IMR-90 (cell line): ENCODE results near the gene FAS. TPM values are rescaled to one million over a fixed set of nuclear protein-coding genes. Genes with fewer than 3 reads are reported as not detected.

Experiments used
- ATAC-seq: fragments of 200-7000 bp; cut with Tn5 transposase; 2 replicates; pipeline ENCODE4 v1.9.1; 2020; ENCODE audit warnings: low read depth, mild to moderate bottlenecking, moderate library complexity
- BruUV-seq: library from RNA; stranded (reverse); fragments of 400-500 nt; replicated peaks from 2 replicates; lab custom pipeline; 2021; lab: Mats Ljungman, UMichigan
- CTCF ChIA-PET: fragments of 300-600 bp; formaldehyde crosslinking; extraction: SDS; loops from one replicate; lab custom pipeline; 2021; ENCODE audit warnings: antibody characterized with exemption; lab: Yijun Ruan, JAX
- POLR2A ChIA-PET: fragments of 300-600 bp; sonication (Branson Sonifier 250); formaldehyde crosslinking; loops from one replicate; lab custom pipeline; 2022; ENCODE audit warnings: antibody characterized with exemption; ENCODE audit not compliant: unreplicated experiment; lab: Charles Lee
- DNase-seq: peaks from one replicate; pipeline ENCODE4 v3.0.0; 2013
- H2AFZ ChIP-seq: replicated peaks from 2 replicates; pipeline ENCODE3; 2013; ENCODE audit warnings: low read length, mild to moderate bottlenecking; ENCODE audit not compliant: poor library complexity
- H2AK5ac ChIP-seq: 2 replicates; pipeline ENCODE4 v1.6.1; 2013; ENCODE audit warnings: low read depth, low read length, inconsistent platforms
- H2AK9ac ChIP-seq: replicated peaks from 2 replicates; pipeline ENCODE3; 2013; ENCODE audit warnings: mild to moderate bottlenecking, low read depth, low read length, moderate library complexity; ENCODE audit not compliant: poor library complexity
- H2BK120ac ChIP-seq: 2 replicates; pipeline ENCODE4 v1.6.1; 2013; ENCODE audit warnings: low read depth, low read length, inconsistent platforms
- H2BK15ac ChIP-seq: 3 replicates; pipeline ENCODE4 v1.6.1; 2013; ENCODE audit warnings: low read depth, low read length, inconsistent platforms
- H2BK20ac ChIP-seq: 2 replicates; pipeline ENCODE4 v1.6.1; 2013; ENCODE audit warnings: low read depth, mild to moderate bottlenecking, inconsistent platforms, low read length, moderate library complexity
- H2BK5ac ChIP-seq: 2 replicates; pipeline ENCODE4 v1.6.1; 2013; ENCODE audit warnings: mild to moderate bottlenecking, low read depth, low read length, inconsistent platforms; ENCODE audit not compliant: poor library complexity, severe bottlenecking
- H3K14ac ChIP-seq: replicated peaks from 2 replicates; pipeline ENCODE4 v1.6.1; 2013; ENCODE audit warnings: low read depth, low read length, inconsistent platforms
- H3K18ac ChIP-seq: 2 replicates; pipeline ENCODE4 v1.6.1; 2013; ENCODE audit warnings: low read depth, low read length, control low read depth
- H3K23ac ChIP-seq: 2 replicates; pipeline ENCODE4 v1.6.1; 2013; ENCODE audit warnings: low read depth, low read length, inconsistent platforms
- H3K27ac ChIP-seq: 2 replicates; pipeline ENCODE4 v1.5.1; 2013; ENCODE audit warnings: mild to moderate bottlenecking, control low read depth, low read length; ENCODE audit not compliant: insufficient read depth
- H3K27me3 ChIP-seq: 2 replicates; pipeline ENCODE4 v1.6.1; 2013; ENCODE audit warnings: low read length; ENCODE audit not compliant: control insufficient read depth, insufficient read depth
- H3K36me3 ChIP-seq: 2 replicates; pipeline ENCODE4 v1.6.1; 2013; ENCODE audit warnings: low read length, mixed read lengths; ENCODE audit not compliant: control insufficient read depth, insufficient read depth
- H3K4ac ChIP-seq: 2 replicates; pipeline ENCODE4 v1.6.1; 2013; ENCODE audit warnings: low read depth, low read length, inconsistent platforms
- H3K4me1 ChIP-seq: 2 replicates; pipeline ENCODE4 v1.6.1; 2013; ENCODE audit warnings: low read length, mixed read lengths; ENCODE audit not compliant: control insufficient read depth, insufficient read depth
- H3K4me2 ChIP-seq: 2 replicates; pipeline ENCODE4 v1.6.1; 2013; ENCODE audit warnings: low read depth, mild to moderate bottlenecking, control low read depth, low read length, moderate library complexity
- H3K4me3 ChIP-seq: 2 replicates; pipeline ENCODE4 v1.5.1; 2013; ENCODE audit warnings: low read depth, mild to moderate bottlenecking, control low read depth, low read length, moderate library complexity; ENCODE audit not compliant: insufficient read depth
- H3K56ac ChIP-seq: 2 replicates; pipeline ENCODE4 v1.6.1; 2013; ENCODE audit warnings: low read length, inconsistent platforms; ENCODE audit not compliant: insufficient read depth; ENCODE audit errors: extremely low read depth
- H3K79me1 ChIP-seq, 2 experiments: 2 replicates each; pipeline ENCODE4 v1.6.1; 2013; ENCODE audit warnings: low read length in 2 of 2, inconsistent platforms in 1 of 2, low read depth in 1 of 2
- H3K9ac ChIP-seq: 2 replicates; pipeline ENCODE4 v1.6.1; 2013; ENCODE audit warnings: low read depth, low read length, control low read depth
- H3K9me1 ChIP-seq: 2 replicates; pipeline ENCODE4 v1.6.1; 2013; ENCODE audit warnings: low read length, inconsistent platforms; ENCODE audit not compliant: insufficient read depth
- H3K9me3 ChIP-seq: 2 replicates; pipeline ENCODE4 v1.6.1; 2013; ENCODE audit warnings: low read length; ENCODE audit not compliant: control insufficient read depth, insufficient read depth
- H4K20me1 ChIP-seq: 2 replicates; pipeline ENCODE4 v1.6.1; 2013; ENCODE audit warnings: low read length, inconsistent platforms; ENCODE audit not compliant: insufficient read depth
- H4K5ac ChIP-seq: 2 replicates; pipeline ENCODE4 v1.6.1; 2013; ENCODE audit warnings: mild to moderate bottlenecking, low read depth, low read length, control low read depth
- H4K8ac ChIP-seq, 2 experiments: 2 replicates each; pipeline ENCODE4 v1.6.1; 2013; ENCODE audit warnings: low read depth in 2 of 2, low read length in 2 of 2, control low read depth in 1 of 2, inconsistent platforms in 1 of 2
- H4K91ac ChIP-seq: 2 replicates; pipeline ENCODE4 v1.6.1; 2013; ENCODE audit warnings: low read depth, low read length, inconsistent platforms; ENCODE audit not compliant: insufficient read depth
- BHLHE40 ChIP-seq: fragments of 150-350 bp; IDR thresholded peaks from 2 replicates; pipeline ENCODE4 v1.6.1; 2016; ENCODE audit warnings: mild to moderate bottlenecking, low read depth, low read length
- CEBPB ChIP-seq: IDR thresholded peaks from 2 replicates; pipeline ENCODE4 v1.6.1; 2012; ENCODE audit warnings: low read depth, low read length, improper control_type of control experiment
- CTCF ChIP-seq: conservative IDR thresholded peaks from 2 replicates; pipeline ENCODE4 v1.5.1; 2012; ENCODE audit warnings: mild to moderate bottlenecking, low read depth, low read length, improper control_type of control experiment
- FOS ChIP-seq: fragments of 150-350 bp; IDR thresholded peaks from 2 replicates; pipeline ENCODE4 v1.6.1; 2016; ENCODE audit warnings: low read depth, low read length
- MAFK ChIP-seq: IDR thresholded peaks from 2 replicates; pipeline ENCODE4 v1.6.1; 2012; ENCODE audit warnings: low read depth, low read length, improper control_type of control experiment
- MAZ ChIP-seq: IDR thresholded peaks from 2 replicates; pipeline ENCODE4 v1.6.1; 2012; ENCODE audit warnings: low read depth, mild to moderate bottlenecking, low read length, improper control_type of control experiment, moderate library complexity, borderline replicate concordance
- NFE2L2 ChIP-seq: fragments of 150-350 bp; IDR thresholded peaks from 2 replicates; pipeline ENCODE4 v1.6.1; 2016; ENCODE audit warnings: low read depth, mild to moderate bottlenecking, low read length
- POLR2A ChIP-seq: IDR thresholded peaks from 2 replicates; pipeline ENCODE4 v1.6.1; 2012; ENCODE audit warnings: mild to moderate bottlenecking, low read depth, low read length
- RAD21 ChIP-seq: IDR thresholded peaks from 2 replicates; pipeline ENCODE4 v1.6.1; 2012; ENCODE audit warnings: low read length, improper control_type of control experiment
- RCOR1 ChIP-seq: IDR thresholded peaks from 2 replicates; pipeline ENCODE4 v1.6.1; 2012; ENCODE audit warnings: mild to moderate bottlenecking, low read length, improper control_type of control experiment; ENCODE audit not compliant: insufficient replicate concordance
- RFX5 ChIP-seq: IDR thresholded peaks from 2 replicates; pipeline ENCODE4 v1.8.0; 2012; ENCODE audit warnings: low read depth, mild to moderate bottlenecking, low read length, moderate library complexity
- SMC3 ChIP-seq: fragments of 150-350 bp; IDR thresholded peaks from 2 replicates; pipeline ENCODE4 v1.6.1; 2016; ENCODE audit warnings: low read depth, mild to moderate bottlenecking, antibody characterized with exemption, low read length, moderate library complexity
- USF2 ChIP-seq: fragments of 150-350 bp; IDR thresholded peaks from 2 replicates; pipeline ENCODE4 v1.6.1; 2017; ENCODE audit warnings: mild to moderate bottlenecking, antibody characterized with exemption, low read length, low read depth
- WGBS, 2 experiments: methylation state at CpG; one replicate each; pipeline versions ENCODE4 v1.1.5 to v1.1.7; 2013; ENCODE audit warnings: missing lambda C conversion rate in 2 of 2; ENCODE audit not compliant: insufficient read length in 1 of 2; ENCODE audit errors: extremely low coverage in 2 of 2; 5-methylcytosine and 5-hydroxymethylcytosine counted together
- dilution Hi-C: fragments of 300-500 bp; cut with HindIII; formaldehyde crosslinking; loops from one replicate; pipeline ENCODE4 v1.14.3; 2018; ENCODE audit warnings: low sequenced_read_pairs; ENCODE audit not compliant: unreplicated experiment
- in situ Hi-C: fragments of 300-500 bp; cut with MboI; formaldehyde crosslinking; loops from 3 replicates; pipeline ENCODE4 v1.14.3; 2019; ENCODE audit warnings: low sequenced_read_pairs, inconsistent platforms, mixed read lengths
- intact Hi-C: fragments of 100-400 bp; cut with micrococcal nuclease; formaldehyde crosslinking; loops from 2 replicates; pipeline ENCODE4 v1.10.0; 2022
- polyA plus RNA-seq, 3 experiments: library from polyadenylated mRNA; depleted of rRNA; stranded (reverse); fragments of >200 nt; gene quantifications; 2 replicates each; pipeline ENCODE4 v1.2.3, GENCODE V29; 2012; ENCODE audit warnings: low replicate concordance in 1 of 3
- total RNA-seq: library from RNA; depleted of rRNA; stranded (reverse); fragments of >200 nt; gene quantifications from 2 replicates; pipeline ENCODE4 v1.2.3, GENCODE V29; 2012

The FAS gene
- total and polyA plus RNA-seq, 2 of the 4 experiments (the other 2 are of a cell fraction), result 34.3 to 53.8 TPM

- Histone ChIP-seq H3K4me3 (no peak overlapping the region), H3K27me3 (no peaks in the 10 kb centered on the region), H2BK120ac (no peak overlapping the region), H2BK15ac (no peak overlapping the region), H2AK5ac (no peak overlapping the region), H3K4me2 (no peak overlapping the region), H4K91ac (no peak overlapping the region), H3K36me3 (0 out of 2 replicates have a peak, but pooled peaks cover 1% of the 10 kb centered on the region), H2AK9ac (no peak overlapping the region), H4K8ac (no peak overlapping the region), H3K9me3 (no peaks in the 10 kb centered on the region), H3K23ac (no peak overlapping the region), H2BK20ac (no peak overlapping the region), H4K5ac (no peak overlapping the region), H3K9ac (no peak overlapping the region), H3K79me1 (no peaks in the 10 kb centered on the region), H2BK5ac (no peak overlapping the region), H4K20me1 (no peaks in the 10 kb centered on the region), H3K18ac (no peak overlapping the region), H3K14ac (no peak overlapping the region), H3K56ac (no peak overlapping the region), H3K27ac (no peak overlapping the region), H3K4ac (no peak overlapping the region), H2AFZ (no peak overlapping the region), H3K9me1 (peaks cover 5% of the 10 kb centered on the region; the same call in 1 of the 2 replicates), H3K4me1 (no peaks in the 10 kb centered on the region)
- no TSS peak for BruUV-seq
- intact Hi-C loops (no loop called here), in situ Hi-C loops (no loop called here), dilution Hi-C loops (no loop called here)
- ATAC-seq (no peak), DNase-seq (no peak)
- WGBS, 2 experiments, result no CpG with 5 or more reads among the region's 2 CpGs
- no peak for TF ChIP-seq POLR2A
- no peak for TF ChIP-seq MAZ
- TF ChIP-seq RAD21, result no peak
- TF ChIP-seq BHLHE40, result no peak
- TF ChIP-seq CEBPB, result no peak
- TF ChIP-seq RFX5, result no peak
- TF ChIP-seq SMC3, result no peak
- no peak for TF ChIP-seq MAFK
- TF ChIP-seq FOS, result no peak
- TF ChIP-seq USF2, result no peak
- TF ChIP-seq RCOR1, result no peak
- TF ChIP-seq CTCF, result no peak
- TF ChIP-seq NFE2L2, result no peak
- POLR2A ChIA-PET, result no interaction called here
- CTCF ChIA-PET, result interaction anchor here (0.6 kb wide), 1 partner anchor 56 kb away, joined by 3 read pairs; no protein-coding TSS in a partner anchor
Measured at GRCh38 chr10:89042562-89042961, 52.0 kb downstream of the FAS start.
